Measurements from ENCODE around the gene ARHGEF17.

The ARHGEF17 gene

DNA sequence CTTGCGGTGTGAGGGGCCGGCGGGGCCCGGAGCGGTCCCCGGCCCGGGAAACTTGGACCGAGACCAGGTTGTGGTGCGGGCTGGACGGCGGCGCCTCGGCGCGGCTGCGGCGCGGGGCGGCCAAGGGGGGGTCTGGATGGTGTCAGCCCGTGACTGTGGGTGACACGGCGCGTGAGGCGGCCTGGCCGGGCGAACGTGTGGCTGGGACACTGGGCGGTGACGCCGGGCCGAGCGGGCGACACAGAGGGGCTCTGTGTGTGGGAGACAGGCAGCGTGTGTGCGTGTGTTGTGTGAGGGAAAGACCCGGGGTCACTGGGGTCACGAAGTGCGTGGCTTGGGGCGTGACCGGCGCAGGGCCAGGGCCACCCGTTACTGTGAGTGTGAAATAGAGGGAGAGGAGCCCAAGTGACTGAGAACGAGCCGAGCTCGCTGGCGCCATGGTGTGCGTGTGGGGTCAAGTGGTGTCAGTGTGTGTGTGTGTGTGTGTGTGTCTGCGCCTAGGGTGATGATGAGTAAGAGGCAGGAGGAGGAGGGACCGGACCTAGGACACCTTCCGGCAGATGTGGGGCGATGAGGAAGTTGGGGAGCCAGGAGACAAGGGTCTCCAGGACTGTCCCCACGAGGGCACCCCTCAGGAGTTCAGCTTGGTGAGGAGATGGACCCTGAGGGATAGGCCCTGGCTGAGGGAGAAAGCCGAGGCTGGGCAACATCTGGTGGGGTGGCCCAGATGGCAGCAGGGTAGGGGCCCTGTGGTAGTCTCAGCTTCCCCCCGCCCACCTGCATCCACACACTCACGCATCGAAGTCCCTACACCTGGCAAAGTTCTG is 68.9 kb downstream of the ARHGEF17 start (continued):
- TF ChIP-seq TSHZ2 (CRISPR knock-in tag; IDR thresholded peaks at IDR 0.05) (no peak), ZNF8 (CRISPR knock-in tag; IDR thresholded peaks at IDR 0.05) (no peak)

DNA sequence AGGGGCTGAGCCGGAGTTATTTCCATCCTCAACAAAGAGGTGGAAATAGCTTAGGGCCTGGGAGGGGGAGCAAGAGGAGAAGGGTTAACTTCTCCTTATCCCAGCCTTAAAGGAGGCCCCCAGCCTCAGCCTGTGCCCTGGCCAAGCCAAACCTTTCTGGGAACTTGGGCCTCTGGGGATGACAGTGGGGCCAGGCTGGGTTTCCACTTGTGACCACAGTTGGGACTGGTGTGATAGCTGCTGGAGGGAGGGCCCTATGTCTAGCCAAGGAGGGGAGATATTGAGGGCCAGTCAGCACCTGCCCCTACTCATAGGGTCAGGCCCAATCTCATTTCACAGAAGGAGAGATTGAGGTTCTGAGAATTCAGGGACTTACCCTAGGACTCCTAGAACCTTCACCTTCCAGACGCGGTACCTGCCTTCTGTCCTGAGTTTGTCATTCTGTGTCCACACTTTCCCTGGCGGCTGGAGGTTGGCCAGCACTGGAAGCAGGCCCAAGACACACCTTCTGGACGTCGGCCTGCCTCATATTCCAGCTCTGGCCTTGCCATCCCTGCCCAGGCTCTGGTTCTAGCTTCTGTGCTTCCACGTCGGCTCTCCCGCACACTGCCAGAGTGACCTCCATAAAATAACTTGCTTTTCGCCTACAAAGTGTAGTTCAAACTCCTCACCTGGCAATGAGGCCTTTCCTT is 71.3 kb downstream of the ARHGEF17 start:
- TF ChIP-seq GLIS3 (CRISPR knock-in tag; IDR thresholded peaks at IDR 0.05) (no peak), ARNTL (CRISPR knock-in tag; IDR thresholded peaks at IDR 0.05; ENCODE audit: borderline replicate concordance, low read depth) (no peak), ISL1 (CRISPR knock-in tag; IDR thresholded peaks at IDR 0.05) (no peak), RARB (CRISPR knock-in tag; IDR thresholded peaks at IDR 0.05) (no peak), TOX (CRISPR knock-in tag; IDR thresholded peaks at IDR 0.05; ENCODE audit: borderline replicate concordance) (no peak), OSR1 (CRISPR knock-in tag; IDR thresholded peaks at IDR 0.05) (no peak), ESRRG (CRISPR knock-in tag; IDR thresholded peaks at IDR 0.05) (no peak), TCF4 (CRISPR knock-in tag; IDR thresholded peaks at IDR 0.05; ENCODE audit: borderline replicate concordance) (no peak), ZNF8 (CRISPR knock-in tag; IDR thresholded peaks at IDR 0.05) (no peak), ZNF70 (CRISPR knock-in tag; IDR thresholded peaks at IDR 0.05) (no peak), ZFP3 (CRISPR knock-in tag; IDR thresholded peaks at IDR 0.05) (no peak), ZNF565 (CRISPR knock-in tag; conservative IDR thresholded peaks at IDR 0.05; ENCODE audit: low read depth) (no peak), ZC3H10 (CRISPR knock-in tag; IDR thresholded peaks at IDR 0.05) (no peak), PPARA (CRISPR knock-in tag; IDR thresholded peaks at IDR 0.05; ENCODE audit: borderline replicate concordance) (no peak)
- TF ChIP-seq, protein P1, sequence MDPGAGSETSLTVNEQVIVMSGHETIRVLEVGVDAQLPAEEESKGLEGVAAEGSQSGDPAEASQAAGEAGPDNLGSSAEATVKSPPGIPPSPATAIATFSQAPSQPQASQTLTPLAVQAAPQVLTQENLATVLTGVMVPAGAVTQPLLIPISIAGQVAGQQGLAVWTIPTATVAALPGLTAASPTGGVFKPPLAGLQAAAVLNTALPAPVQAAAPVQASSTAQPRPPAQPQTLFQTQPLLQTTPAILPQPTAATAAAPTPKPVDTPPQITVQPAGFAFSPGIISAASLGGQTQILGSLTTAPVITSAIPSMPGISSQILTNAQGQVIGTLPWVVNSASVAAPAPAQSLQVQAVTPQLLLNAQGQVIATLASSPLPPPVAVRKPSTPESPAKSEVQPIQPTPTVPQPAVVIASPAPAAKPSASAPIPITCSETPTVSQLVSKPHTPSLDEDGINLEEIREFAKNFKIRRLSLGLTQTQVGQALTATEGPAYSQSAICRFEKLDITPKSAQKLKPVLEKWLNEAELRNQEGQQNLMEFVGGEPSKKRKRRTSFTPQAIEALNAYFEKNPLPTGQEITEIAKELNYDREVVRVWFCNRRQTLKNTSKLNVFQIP (CRISPR knock-in tag; IDR thresholded peaks at IDR 0.05; ENCODE audit: borderline replicate concordance, low read depth): no peak
- TF ChIP-seq, protein P2, sequence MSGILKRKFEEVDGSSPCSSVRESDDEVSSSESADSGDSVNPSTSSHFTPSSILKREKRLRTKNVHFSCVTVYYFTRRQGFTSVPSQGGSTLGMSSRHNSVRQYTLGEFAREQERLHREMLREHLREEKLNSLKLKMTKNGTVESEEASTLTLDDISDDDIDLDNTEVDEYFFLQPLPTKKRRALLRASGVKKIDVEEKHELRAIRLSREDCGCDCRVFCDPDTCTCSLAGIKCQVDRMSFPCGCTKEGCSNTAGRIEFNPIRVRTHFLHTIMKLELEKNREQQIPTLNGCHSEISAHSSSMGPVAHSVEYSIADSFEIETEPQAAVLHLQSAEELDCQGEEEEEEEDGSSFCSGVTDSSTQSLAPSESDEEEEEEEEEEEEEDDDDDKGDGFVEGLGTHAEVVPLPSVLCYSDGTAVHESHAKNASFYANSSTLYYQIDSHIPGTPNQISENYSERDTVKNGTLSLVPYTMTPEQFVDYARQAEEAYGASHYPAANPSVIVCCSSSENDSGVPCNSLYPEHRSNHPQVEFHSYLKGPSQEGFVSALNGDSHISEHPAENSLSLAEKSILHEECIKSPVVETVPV (CRISPR knock-in tag; IDR thresholded peaks at IDR 0.05): no peak
- no peak for ATAC-seq

DNA sequence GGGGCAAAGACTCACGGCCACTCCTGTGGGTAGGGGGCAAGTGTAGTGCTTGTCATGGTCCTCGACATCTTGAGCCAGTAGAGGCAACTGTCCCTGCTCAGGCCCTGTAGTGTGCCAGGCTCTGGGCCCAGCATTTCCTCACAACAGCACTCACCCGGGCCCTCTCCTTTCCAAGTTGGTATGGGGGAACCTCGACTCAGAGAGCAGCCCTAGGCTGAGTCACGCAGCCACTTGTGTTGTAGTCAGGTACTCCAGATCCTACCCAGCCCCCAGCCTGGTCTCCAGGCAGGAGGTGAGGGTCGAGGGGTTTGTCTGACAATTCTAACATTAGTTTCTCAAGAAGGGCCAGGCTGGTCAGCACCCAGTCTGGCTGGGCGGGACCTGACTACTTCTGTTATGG is 72.3 kb downstream of the ARHGEF17 start:
- TF ChIP-seq ISL1 (CRISPR knock-in tag; IDR thresholded peaks at IDR 0.05): no peak
- TF ChIP-seq PPARA (CRISPR knock-in tag; IDR thresholded peaks at IDR 0.05; ENCODE audit: borderline replicate concordance): no peak
- no peak for TF ChIP-seq ZFP3 (CRISPR knock-in tag; IDR thresholded peaks at IDR 0.05)
- no peak for TF ChIP-seq BACH2 (CRISPR knock-in tag; IDR thresholded peaks at IDR 0.05; ENCODE audit: borderline replicate concordance)
- no peak for TF ChIP-seq TOX (CRISPR knock-in tag; IDR thresholded peaks at IDR 0.05; ENCODE audit: borderline replicate concordance)
- TF ChIP-seq ZNF8 (CRISPR knock-in tag; IDR thresholded peaks at IDR 0.05): no peak
- no peak for TF ChIP-seq ZC3H10 (CRISPR knock-in tag; IDR thresholded peaks at IDR 0.05)
- TF ChIP-seq RARB (CRISPR knock-in tag; IDR thresholded peaks at IDR 0.05): no peak
- no peak for TF ChIP-seq ARNTL (CRISPR knock-in tag; IDR thresholded peaks at IDR 0.05; ENCODE audit: borderline replicate concordance, low read depth)
- TF ChIP-seq PATZ1 (CRISPR knock-in tag; IDR thresholded peaks at IDR 0.05; ENCODE audit: borderline replicate concordance): no peak
- no peak for TF ChIP-seq ZNF70 (CRISPR knock-in tag; IDR thresholded peaks at IDR 0.05)
- TF ChIP-seq TSHZ2 (CRISPR knock-in tag; IDR thresholded peaks at IDR 0.05): no peak
- TF ChIP-seq GLIS3 (CRISPR knock-in tag; IDR thresholded peaks at IDR 0.05): no peak
- TF ChIP-seq CSDC2 (CRISPR knock-in tag; IDR thresholded peaks at IDR 0.05): no peak
- no peak for TF ChIP-seq ESRRG (CRISPR knock-in tag; IDR thresholded peaks at IDR 0.05)
- TF ChIP-seq TCF4 (CRISPR knock-in tag; IDR thresholded peaks at IDR 0.05; ENCODE audit: borderline replicate concordance): no peak
- TF ChIP-seq ZFP30 (CRISPR knock-in tag; IDR thresholded peaks at IDR 0.05): no peak
- ATAC-seq: no peak

Data from SK-N-SH treated with all-trans-retinoic acid at 6 μM for 48 hours (cell line).